Astrocyte (in vitro differentiated cells and primary cell): ENCODE results near the gene LPO. TPM values are rescaled to one million over a fixed set of nuclear protein-coding genes. Genes with fewer than 3 reads are reported as not detected.

Experiments
- DNase-seq: peaks from one replicate; pipeline ENCODE4 v3.0.0-alpha.2; 2010; ENCODE audit warnings: low read depth
- FAIRE-seq: peaks from 2 replicates; lab custom pipeline; 2011; peaks lifted over from hg19 to GRCh38; lab: Jason Lieb, UNC
- H2AFZ ChIP-seq: 2 replicates; pipeline ENCODE4 v1.6.0; 2012; ENCODE audit warnings: low read depth, low read length, inconsistent platforms
- H3K27ac ChIP-seq: 2 replicates; pipeline ENCODE4 v1.5.1; 2011; ENCODE audit warnings: low read depth, low read length, inconsistent platforms
- H3K27me3 ChIP-seq: 2 replicates; pipeline ENCODE4 v1.6.0; 2011; ENCODE audit warnings: low read length, inconsistent platforms; ENCODE audit not compliant: insufficient read depth
- H3K36me3 ChIP-seq: 2 replicates; pipeline ENCODE4 v1.5.1; 2011; ENCODE audit warnings: low read length, inconsistent platforms; ENCODE audit not compliant: insufficient read depth
- H3K4me1 ChIP-seq: 2 replicates; pipeline ENCODE4 v1.5.1; 2011; ENCODE audit warnings: low read length, inconsistent platforms; ENCODE audit not compliant: insufficient read depth
- H3K4me2 ChIP-seq: 2 replicates; pipeline ENCODE4 v1.6.0; 2012; ENCODE audit warnings: low read length, inconsistent platforms
- H3K4me3 ChIP-seq: 2 replicates; pipeline ENCODE4 v1.5.1; 2011; ENCODE audit warnings: low read depth, mild to moderate bottlenecking, low read length, inconsistent platforms; ENCODE audit not compliant: insufficient read depth
- H3K79me2 ChIP-seq: 2 replicates; pipeline ENCODE4 v1.6.0; 2012; ENCODE audit warnings: mild to moderate bottlenecking, low read length, inconsistent platforms; ENCODE audit not compliant: insufficient read depth
- H3K9ac ChIP-seq: 2 replicates; pipeline ENCODE4 v1.6.0; 2012; ENCODE audit warnings: mild to moderate bottlenecking, low read length, inconsistent platforms
- H3K9me3 ChIP-seq: 2 replicates; pipeline ENCODE4 v1.5.1; 2012; ENCODE audit warnings: low read depth, mild to moderate bottlenecking, low read length, inconsistent platforms; ENCODE audit not compliant: insufficient read depth
- H4K20me1 ChIP-seq: 2 replicates; pipeline ENCODE4 v1.6.0; 2012; ENCODE audit warnings: low read length, inconsistent platforms; ENCODE audit not compliant: insufficient read depth
- H3K27ac Mint-ChIP-seq: one replicate; pipeline ENCODE4 v1.8.0; 2021; ENCODE audit warnings: mild to moderate bottlenecking, mixed read lengths; ENCODE audit not compliant: unreplicated experiment
- H3K27me3 Mint-ChIP-seq: one replicate; pipeline ENCODE4 v1.8.0; 2021; ENCODE audit warnings: low read depth, mixed read lengths; ENCODE audit not compliant: unreplicated experiment
- H3K36me3 Mint-ChIP-seq: one replicate; pipeline ENCODE4 v1.8.0; 2021; ENCODE audit warnings: low read depth, mixed read lengths; ENCODE audit not compliant: unreplicated experiment
- H3K4me1 Mint-ChIP-seq: one replicate; pipeline ENCODE4 v1.8.0; 2021; ENCODE audit warnings: low read depth, mixed read lengths; ENCODE audit not compliant: unreplicated experiment
- H3K4me3 Mint-ChIP-seq: one replicate; pipeline ENCODE4 v1.8.0; 2021; ENCODE audit warnings: mild to moderate bottlenecking, moderate library complexity, mixed read lengths; ENCODE audit not compliant: unreplicated experiment
- H3K9me3 Mint-ChIP-seq: one replicate; pipeline ENCODE4 v1.8.0; 2021; ENCODE audit warnings: mild to moderate bottlenecking, mixed read lengths; ENCODE audit not compliant: unreplicated experiment
- CTCF ChIP-seq: IDR thresholded peaks from 2 replicates; pipeline ENCODE4 v1.5.1; 2011; ENCODE audit warnings: low read depth, mild to moderate bottlenecking, inconsistent platforms, low read length, moderate library complexity; ENCODE audit not compliant: insufficient read depth
- EZH2 ChIP-seq: IDR thresholded peaks from 2 replicates; pipeline ENCODE4 v1.6.1; 2012; ENCODE audit warnings: mild to moderate bottlenecking, low read length, inconsistent platforms; ENCODE audit not compliant: insufficient read depth
- total RNA-seq: library from RNA; stranded (reverse); gene quantifications from 2 replicates; pipeline ENCODE4 v1.2.1, GENCODE V29; 2021

LPO gene
- total RNA-seq, 1 donor from 2014 or later, result not detected

DNA sequence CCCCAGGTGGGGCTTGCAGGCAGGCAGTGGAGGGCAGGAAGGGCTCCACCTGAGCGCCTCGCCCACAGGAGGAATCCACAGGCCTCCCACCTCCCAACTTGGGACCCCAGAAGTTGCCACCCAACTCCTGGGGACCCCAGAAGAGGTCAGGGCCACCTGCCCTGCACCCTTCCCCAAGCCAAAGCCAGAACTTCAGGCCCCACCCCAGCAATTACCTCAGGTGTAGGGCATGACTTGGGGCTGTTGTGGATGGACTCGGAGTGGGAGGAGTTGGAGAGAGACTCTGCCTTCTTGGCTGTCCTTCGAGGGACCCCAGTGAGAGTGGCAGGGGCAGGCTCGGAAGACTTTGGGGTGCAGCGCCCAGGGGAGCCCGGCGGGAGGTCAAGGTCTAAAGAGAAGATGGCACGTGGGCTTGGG is 79.7 kb downstream of the LPO start:
- H3K36me3 ChIP-seq, result no peaks in the 10 kb centered on the region
- Mint-ChIP-seq H3K27me3 (peaks cover 37% of the 10 kb centered on the region), H3K4me3 (no peak overlapping the region), H3K4me1 (no peaks in the 10 kb centered on the region), H3K9me3 (peaks cover 2% of the 10 kb centered on the region), H3K36me3 (peaks cover 3% of the 10 kb centered on the region), H3K27ac (no peak overlapping the region)
- H3K4me1 ChIP-seq, result no peaks in the 10 kb centered on the region
- no peak for TF ChIP-seq EZH2
- no peak for TF ChIP-seq CTCF
- H3K9ac ChIP-seq, result no peak overlapping the region
- H3K4me3 ChIP-seq, result no peak overlapping the region
- FAIRE-seq (no peak), DNase-seq (no peak)
- H2AFZ ChIP-seq, result no peak overlapping the region
- no peaks in the 10 kb centered on the region for H3K9me3 ChIP-seq
- H3K27me3 ChIP-seq, result no peaks in the 10 kb centered on the region
- H3K4me2 ChIP-seq, result no peak overlapping the region
- H4K20me1 ChIP-seq, result no peaks in the 10 kb centered on the region
- H3K79me2 ChIP-seq, result no peaks in the 10 kb centered on the region
- H3K27ac ChIP-seq, result no peak overlapping the region

Other genes with a start within 250 kb of the LPO start
- 170 and 196 TPM in 2 replicates for gene SRSF1, start 231.3 kb upstream of the LPO start, total RNA-seq
- 24.9 and 29.4 TPM in 2 replicates for gene DYNLL2, start 155.2 kb upstream of the LPO start, total RNA-seq
- gene OR4D1, start 90.2 kb upstream of the LPO start, total RNA-seq, result not detected in 2 replicates
- not detected in 2 replicates for gene OR4D2, start 71.6 kb upstream of the LPO start, total RNA-seq
- not detected in 2 replicates for gene EPX, start 45.9 kb upstream of the LPO start, total RNA-seq
- gene MKS1, start 19.3 kb upstream of the LPO start, total RNA-seq, result 12.0 and 12.7 TPM in 2 replicates
- gene MPO, start 42.4 kb downstream of the LPO start, total RNA-seq, result not detected in 2 replicates
- gene TSPOAP1, start 90.2 kb downstream of the LPO start, total RNA-seq, result 0.60 and 0.79 TPM in 2 replicates
- 97.1 and 108 TPM in 2 replicates for gene SUPT4H1, start 113.6 kb downstream of the LPO start, total RNA-seq
- 1.2 TPM in 2 replicates for gene RNF43, start 178.9 kb downstream of the LPO start, total RNA-seq
- not detected in 2 replicates for gene HSF5, start 249.8 kb downstream of the LPO start, total RNA-seq